BJ (cell line): ENCODE results near the gene KCNQ1. TPM values are rescaled to one million over a fixed set of nuclear protein-coding genes. Genes with fewer than 3 reads are reported as not detected.

Experiments
- CTCF ChIA-PET: fragments of 350-600 bp; formaldehyde crosslinking; extraction: SDS; loops from one replicate; lab custom pipeline; 2021; ENCODE audit warnings: antibody characterized with exemption, inconsistent platforms; lab: Yijun Ruan, JAX
- POLR2A ChIA-PET: fragments of 300-600 bp; sonication (Branson Sonifier 250); formaldehyde crosslinking; extraction: SDS; loops from one replicate; lab custom pipeline; 2021; ENCODE audit warnings: antibody characterized with exemption; lab: Charles Lee
- DNase-seq: peaks from one replicate; pipeline ENCODE4 v3.0.0-alpha.2; 2011; ENCODE audit warnings: low read depth
- H3K27me3 ChIP-seq: 2 replicates; pipeline ENCODE4 v1.6.0; 2011; ENCODE audit warnings: low read length; ENCODE audit not compliant: control insufficient read depth, insufficient read depth
- H3K36me3 ChIP-seq: 2 replicates; pipeline ENCODE4 v1.5.1; 2011; ENCODE audit warnings: low read length; ENCODE audit not compliant: control insufficient read depth, insufficient read depth
- H3K4me3 ChIP-seq: 2 replicates; pipeline ENCODE4 v1.5.1; 2011; ENCODE audit warnings: low read depth, mild to moderate bottlenecking, control low read depth, low read length
- CTCF ChIP-seq: IDR thresholded peaks from 2 replicates; pipeline ENCODE4 v1.5.1; 2011; ENCODE audit warnings: low read depth, mild to moderate bottlenecking, control low read depth, inconsistent platforms, low read length, moderate library complexity; ENCODE audit not compliant: insufficient read depth
- polyA plus RNA-seq: library from polyadenylated mRNA; depleted of rRNA; stranded (reverse); fragments of >200 nt; gene quantifications from 2 replicates; pipeline ENCODE4 v1.2.3, GENCODE V29; 2011

The KCNQ1 gene
- polyA plus RNA-seq, 1 experiment = not detected

DNA sequence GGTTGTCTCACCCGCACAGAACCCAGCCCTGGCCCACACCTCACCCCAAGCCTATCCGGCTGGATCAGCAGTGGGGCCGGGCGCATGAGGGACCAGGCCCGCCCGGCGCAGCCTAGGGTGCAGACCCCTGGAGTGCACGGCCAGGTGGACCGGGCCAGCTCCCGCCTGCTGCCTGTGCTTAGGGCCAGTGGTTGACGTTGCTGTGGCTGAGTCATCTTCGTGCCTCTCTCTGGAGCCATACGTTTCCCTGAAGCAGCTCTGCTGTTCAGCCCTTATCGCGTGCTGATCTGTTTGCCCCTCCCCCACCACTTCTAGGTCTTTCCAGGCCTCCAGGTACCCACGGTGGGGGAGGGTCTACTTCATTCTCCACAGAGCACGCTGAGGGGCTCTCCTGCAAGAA is 401.2 kb downstream of the KCNQ1 start:
- no peaks in the 10 kb centered on the region for H3K36me3 ChIP-seq
- no peak for TF ChIP-seq CTCF
- no peak overlapping the region for H3K4me3 ChIP-seq
- no peak for DNase-seq
- no peaks in the 10 kb centered on the region for H3K27me3 ChIP-seq
- ChIA-PET POLR2A (no interaction called here), CTCF (interaction anchor here (1.6 kb wide), 1 partner anchor 9 kb away, joined by 3 read pairs; no protein-coding TSS in a partner anchor)

- H3K4me3 ChIP-seq = no peak overlapping the region
- POLR2A ChIA-PET = no interaction called here
Observed at GRCh38 chr11:2846470-2846869, 401.7 kb downstream of the KCNQ1 start.

DNA sequence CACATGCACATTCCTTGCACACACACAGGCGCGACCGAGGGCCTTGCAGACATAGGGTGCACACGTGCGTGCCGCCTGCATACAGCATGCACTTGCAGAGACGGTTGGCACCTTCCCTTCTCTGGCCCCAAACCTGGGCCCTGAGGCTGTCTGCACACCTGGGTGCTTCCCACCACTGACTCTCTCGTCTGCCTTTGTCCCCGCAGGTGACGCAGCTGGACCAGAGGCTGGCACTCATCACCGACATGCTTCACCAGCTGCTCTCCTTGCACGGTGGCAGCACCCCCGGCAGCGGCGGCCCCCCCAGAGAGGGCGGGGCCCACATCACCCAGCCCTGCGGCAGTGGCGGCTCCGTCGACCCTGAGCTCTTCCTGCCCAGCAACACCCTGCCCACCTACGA is 402.8 kb downstream of the KCNQ1 start:
- no peak for TF ChIP-seq CTCF
- no peak for DNase-seq
- POLR2A ChIA-PET = no interaction called here
- Histone ChIP-seq H3K4me3 (no peak overlapping the region), H3K27me3 (no peaks in the 10 kb centered on the region), H3K36me3 (no peaks in the 10 kb centered on the region)
- CTCF ChIA-PET = interaction anchor here (1.6 kb wide), 1 partner anchor 11 kb away, joined by 3 read pairs; no protein-coding TSS in a partner anchor

More at GRCh38 chr11:2846470-2846869, 401.7 kb downstream of the KCNQ1 start:
- Histone ChIP-seq H3K27me3 (no peaks in the 10 kb centered on the region), H3K36me3 (no peaks in the 10 kb centered on the region)
- TF ChIP-seq CTCF = no peak
- no peak for DNase-seq
- CTCF ChIA-PET = interaction anchor here (1.6 kb wide), 1 partner anchor 10 kb away, joined by 3 read pairs; no protein-coding TSS in a partner anchor

DNA sequence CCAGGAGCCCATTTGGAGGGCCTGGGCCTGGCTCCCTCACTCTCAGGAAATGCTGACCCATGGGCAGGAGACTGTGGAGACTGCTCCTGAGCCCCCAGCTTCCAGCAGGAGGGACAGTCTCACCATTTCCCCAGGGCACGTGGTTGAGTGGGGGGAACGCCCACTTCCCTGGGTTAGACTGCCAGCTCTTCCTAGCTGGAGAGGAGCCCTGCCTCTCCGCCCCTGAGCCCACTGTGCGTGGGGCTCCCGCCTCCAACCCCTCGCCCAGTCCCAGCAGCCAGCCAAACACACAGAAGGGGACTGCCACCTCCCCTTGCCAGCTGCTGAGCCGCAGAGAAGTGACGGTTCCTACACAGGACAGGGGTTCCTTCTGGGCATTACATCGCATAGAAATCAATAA is 403.7 kb downstream of the KCNQ1 start:
- H3K36me3 ChIP-seq = no peaks in the 10 kb centered on the region
- no peak for TF ChIP-seq CTCF
- no peak for DNase-seq
- POLR2A ChIA-PET = no interaction called here
- CTCF ChIA-PET = no interaction called here
- H3K4me3 ChIP-seq = no peak overlapping the region
- no peaks in the 10 kb centered on the region for H3K27me3 ChIP-seq

DNA sequence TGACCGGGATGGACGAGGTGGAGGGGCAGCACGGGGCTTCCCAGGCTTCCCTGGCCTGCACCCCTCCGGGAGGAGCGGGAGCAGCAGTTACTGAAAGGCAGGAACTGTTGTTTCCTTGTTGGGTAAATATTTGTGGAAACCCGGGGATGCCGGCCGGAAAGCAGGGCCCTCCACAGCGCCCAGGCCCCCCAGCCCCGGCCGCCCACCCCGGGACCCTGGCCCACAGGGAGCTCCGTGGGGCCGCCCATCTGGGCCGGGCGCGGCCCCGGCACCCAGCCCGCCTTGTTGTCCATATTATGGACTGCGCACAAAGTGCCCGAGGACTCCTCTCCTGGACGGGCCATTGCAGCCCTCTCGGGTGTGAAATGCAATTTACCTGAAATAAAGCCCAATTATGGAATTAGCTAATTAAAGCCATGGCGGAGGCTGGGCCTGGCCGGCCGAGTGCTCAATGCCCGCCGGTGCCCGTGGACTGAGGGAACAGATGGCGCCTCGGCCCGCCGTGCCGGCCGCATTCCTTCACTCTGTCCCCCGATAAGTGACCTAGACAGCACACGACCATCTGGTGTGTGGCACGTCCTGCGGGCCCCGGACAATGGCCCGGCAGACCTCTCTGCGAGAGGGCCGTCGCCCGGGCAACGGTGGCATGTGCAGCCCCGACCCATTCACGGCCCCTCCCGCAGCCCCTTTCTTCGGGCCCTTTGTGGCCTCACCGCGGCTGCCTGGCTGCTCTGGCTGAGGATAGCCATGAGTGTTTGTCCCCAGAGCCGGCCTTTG is 405.4 kb downstream of the KCNQ1 start:
- CTCF ChIA-PET = no interaction called here
- Histone ChIP-seq H3K27me3 (no peaks in the 10 kb centered on the region), H3K4me3 (no peak overlapping the region), H3K36me3 (no peaks in the 10 kb centered on the region)
- no peak for TF ChIP-seq CTCF
- POLR2A ChIA-PET = no interaction called here
- no peak for DNase-seq
